ENCODE data around the gene IGHMBP2. TPM values are rescaled to one million over a fixed set of nuclear protein-coding genes. Genes with fewer than 3 reads are reported as not detected.

The IGHMBP2 gene
- total RNA-seq, 1 donor = 10.9 TPM

DNA sequence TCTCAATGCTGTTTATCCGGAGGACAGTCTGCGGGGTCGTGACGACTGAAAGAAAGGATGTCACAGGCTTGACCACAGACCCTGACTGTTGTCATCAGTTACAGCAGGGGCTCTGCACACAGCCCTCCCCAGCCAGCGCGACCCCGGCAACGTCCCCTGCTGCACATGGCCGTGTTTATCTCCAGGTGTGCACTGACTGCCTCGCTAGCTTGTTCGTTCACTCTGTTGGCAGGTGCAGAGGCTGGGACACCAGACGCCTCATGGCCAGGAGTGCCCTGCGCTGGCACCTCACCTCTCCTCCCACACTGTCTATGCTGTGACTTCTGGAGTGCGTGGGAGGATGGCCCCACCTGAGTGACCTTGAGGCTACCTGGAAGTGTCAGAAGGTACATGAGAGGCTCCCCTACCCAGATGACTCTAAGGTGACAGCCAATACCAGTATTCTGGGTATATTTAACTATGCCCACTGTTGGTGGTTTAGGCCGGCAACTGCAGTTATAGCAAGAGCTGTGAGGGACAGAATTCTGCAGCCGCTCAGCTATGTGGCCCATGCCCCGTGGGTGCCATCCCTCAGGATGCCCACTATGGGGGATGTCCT is 12.2 kb upstream of the IGHMBP2 start:
- H4K20me1 ChIP-seq (ENCODE audit: insufficient read depth, low read length) = peaks cover 11% of the 10 kb centered on the region
- H2AFZ ChIP-seq (ENCODE audit: low read length) = no peak overlapping the region
- no peaks in the 10 kb centered on the region for H3K79me2 ChIP-seq (ENCODE audit: insufficient read depth, low read length)
- H3K4me3 ChIP-seq (ENCODE audit: insufficient read depth, low read length) = peak overlapping the region; percentile 40
- TF ChIP-seq CTCF (IDR thresholded peaks at IDR 0.05; ENCODE audit: extremely low read depth, low read depth, low read length) = no peak
- H3K4me1 ChIP-seq (ENCODE audit: insufficient read depth, low read length) = peaks cover 17% of the 10 kb centered on the region
- peak overlapping the region; percentile 67 for H3K27ac ChIP-seq (ENCODE audit: low read depth, low read length)
- no peaks in the 10 kb centered on the region for H3K9me3 ChIP-seq (ENCODE audit: low read depth, low read length)
- H3K27me3 ChIP-seq (ENCODE audit: insufficient read depth, low read length) = no peaks in the 10 kb centered on the region
- DNase-seq (ENCODE audit: insufficient read length, low spot score, missing footprints) = peak; percentile 73
- peak overlapping the region; percentile 71 for H3K4me2 ChIP-seq (ENCODE audit: insufficient read depth, low read length)
- peaks cover 31% of the 10 kb centered on the region for H3K36me3 ChIP-seq (ENCODE audit: insufficient read depth, low read length)

GRCh38 chr11:68892576-68892975 is 11.1 kb upstream of the IGHMBP2 start:
- no peak overlapping the region for H3K27ac ChIP-seq (ENCODE audit: low read depth, low read length)
- H3K27me3 ChIP-seq (ENCODE audit: insufficient read depth, low read length) = no peaks in the 10 kb centered on the region
- no peaks in the 10 kb centered on the region for H3K9me3 ChIP-seq (ENCODE audit: low read depth, low read length)
- no peak for DNase-seq (ENCODE audit: insufficient read length, low spot score, missing footprints)
- H3K4me3 ChIP-seq (ENCODE audit: insufficient read depth, low read length) = no peak overlapping the region
- peaks cover 17% of the 10 kb centered on the region for H3K4me1 ChIP-seq (ENCODE audit: insufficient read depth, low read length)
- no peak overlapping the region for H3K4me2 ChIP-seq (ENCODE audit: insufficient read depth, low read length)
- no peak overlapping the region for H2AFZ ChIP-seq (ENCODE audit: low read length)
- no peaks in the 10 kb centered on the region for H3K79me2 ChIP-seq (ENCODE audit: insufficient read depth, low read length)
- H3K36me3 ChIP-seq (ENCODE audit: insufficient read depth, low read length) = peaks cover 42% of the 10 kb centered on the region
- no peak for TF ChIP-seq CTCF (IDR thresholded peaks at IDR 0.05; ENCODE audit: extremely low read depth, low read depth, low read length)
- peaks cover 14% of the 10 kb centered on the region for H4K20me1 ChIP-seq (ENCODE audit: insufficient read depth, low read length)

GRCh38 chr11:68893282-68893681 is 10.4 kb upstream of the IGHMBP2 start:
- TF ChIP-seq CTCF (IDR thresholded peaks at IDR 0.05; ENCODE audit: extremely low read depth, low read depth, low read length) = no peak
- Histone ChIP-seq H2AFZ (ENCODE audit: low read length) (no peak overlapping the region), H3K4me2 (ENCODE audit: insufficient read depth, low read length) (no peak overlapping the region), H3K4me3 (ENCODE audit: insufficient read depth, low read length) (no peak overlapping the region), H3K27ac (ENCODE audit: low read depth, low read length) (no peak overlapping the region), H3K4me1 (ENCODE audit: insufficient read depth, low read length) (peaks cover 17% of the 10 kb centered on the region), H3K36me3 (ENCODE audit: insufficient read depth, low read length) (peaks cover 47% of the 10 kb centered on the region), H3K27me3 (ENCODE audit: insufficient read depth, low read length) (no peaks in the 10 kb centered on the region), H4K20me1 (ENCODE audit: insufficient read depth, low read length) (peaks cover 14% of the 10 kb centered on the region), H3K9me3 (ENCODE audit: low read depth, low read length) (no peaks in the 10 kb centered on the region), H3K79me2 (ENCODE audit: insufficient read depth, low read length) (no peaks in the 10 kb centered on the region)
- no peak for DNase-seq (ENCODE audit: insufficient read length, low spot score, missing footprints)

- H3K27ac ChIP-seq (ENCODE audit: low read depth, low read length) = no peak overlapping the region
- peaks cover 64% of the 10 kb centered on the region for H3K36me3 ChIP-seq (ENCODE audit: insufficient read depth, low read length)
- H3K4me1 ChIP-seq (ENCODE audit: insufficient read depth, low read length) = peaks cover 5% of the 10 kb centered on the region
- no peaks in the 10 kb centered on the region for H3K27me3 ChIP-seq (ENCODE audit: insufficient read depth, low read length)
- H3K9me3 ChIP-seq (ENCODE audit: low read depth, low read length) = no peaks in the 10 kb centered on the region
- H3K4me2 ChIP-seq (ENCODE audit: insufficient read depth, low read length) = no peak overlapping the region
- H2AFZ ChIP-seq (ENCODE audit: low read length) = no peak overlapping the region
- TF ChIP-seq CTCF (IDR thresholded peaks at IDR 0.05; ENCODE audit: extremely low read depth, low read depth, low read length) = no peak
- peaks cover 15% of the 10 kb centered on the region for H4K20me1 ChIP-seq (ENCODE audit: insufficient read depth, low read length)
- DNase-seq (ENCODE audit: insufficient read length, low spot score, missing footprints) = no peak
- peaks cover 10% of the 10 kb centered on the region for H3K79me2 ChIP-seq (ENCODE audit: insufficient read depth, low read length)
- H3K4me3 ChIP-seq (ENCODE audit: insufficient read depth, low read length) = no peak overlapping the region
These were observed 7.3 kb upstream of the IGHMBP2 start for GRCh38 chr11:68896171-68896959.

Measured in osteoblast (primary cell).